CD1c-positive myeloid dendritic cell (primary cell): ENCODE measurements around the gene FAM163A.
A peak's percentile ranks its signal among the peaks of the same experiment; 100 is the strongest.
"Not testable (repeated sequence)": the region's sequence is repeated elsewhere in the genome, so short reads cannot be mapped to it uniquely, and the experiment has no call there.

Experiments used
- DNase-seq: peaks from one replicate; pipeline ENCODE4 v3.0.0-alpha.2; 2016; ENCODE audit errors: extremely low spot score

The FAM163A gene

DNA sequence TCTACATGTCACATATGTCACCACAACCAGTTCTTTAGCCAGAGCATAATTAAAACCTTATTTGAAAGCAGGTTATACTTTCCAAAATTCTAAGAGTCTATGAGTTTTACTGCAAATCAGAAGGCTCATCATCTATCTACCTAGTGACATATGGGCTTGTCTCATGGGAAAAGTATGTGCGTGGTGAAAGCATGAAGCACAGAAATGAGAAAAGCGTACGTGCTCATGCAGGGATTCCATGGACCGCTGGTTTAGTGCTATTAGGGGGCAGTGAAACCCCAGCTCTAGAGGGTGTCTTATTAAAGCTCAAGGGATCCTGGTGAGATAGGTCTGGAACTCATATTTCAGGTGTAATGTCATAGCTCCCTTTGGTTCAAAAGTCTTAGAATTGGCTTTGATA is 50.2 kb downstream of the FAM163A start:
- no peak for DNase-seq

GRCh38 chr1:179794146-179794545 is 51.1 kb downstream of the FAM163A start:
- DNase-seq = no peak

GRCh38 chr1:179794669-179795068 is 51.6 kb downstream of the FAM163A start:
- DNase-seq = no peak

DNA sequence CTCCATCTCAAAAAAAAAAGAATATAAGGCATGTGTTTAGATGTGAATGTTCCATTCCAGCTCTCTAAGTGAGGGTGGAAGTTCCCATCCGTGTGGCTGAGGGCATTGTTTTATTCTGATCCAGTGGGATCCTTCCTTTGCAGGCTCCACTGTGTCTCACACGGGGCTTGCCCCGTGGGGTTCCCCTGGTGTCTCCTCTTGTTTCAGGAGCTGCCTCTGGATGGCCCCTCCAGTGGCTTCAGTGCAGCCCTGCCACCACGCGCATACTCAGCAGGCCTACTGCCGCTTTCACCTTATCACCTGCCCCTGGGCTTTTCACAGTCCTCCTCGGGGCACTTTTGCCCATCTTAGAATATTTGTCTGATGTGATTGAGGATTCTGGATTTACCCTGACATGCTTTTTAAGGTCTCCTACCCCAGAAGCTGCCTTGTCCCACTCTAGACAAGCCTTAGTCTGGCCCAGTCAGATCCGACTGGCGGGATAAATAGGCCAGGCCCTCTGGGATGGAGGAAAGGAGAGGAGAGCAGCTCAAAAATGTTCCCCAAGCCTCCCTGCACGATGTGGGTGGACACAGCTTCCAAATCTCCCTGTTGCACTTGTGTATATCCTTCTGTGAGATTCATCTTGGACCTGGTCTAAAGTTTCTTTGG is 55.2 kb downstream of the FAM163A start:
- DNase-seq = no peak

- DNase-seq = no peak
Observed at GRCh38 chr1:179798864-179799516, 55.9 kb downstream of the FAM163A start.

GRCh38 chr1:179800481-179800880 is 57.4 kb downstream of the FAM163A start:
- no peak for DNase-seq

DNA sequence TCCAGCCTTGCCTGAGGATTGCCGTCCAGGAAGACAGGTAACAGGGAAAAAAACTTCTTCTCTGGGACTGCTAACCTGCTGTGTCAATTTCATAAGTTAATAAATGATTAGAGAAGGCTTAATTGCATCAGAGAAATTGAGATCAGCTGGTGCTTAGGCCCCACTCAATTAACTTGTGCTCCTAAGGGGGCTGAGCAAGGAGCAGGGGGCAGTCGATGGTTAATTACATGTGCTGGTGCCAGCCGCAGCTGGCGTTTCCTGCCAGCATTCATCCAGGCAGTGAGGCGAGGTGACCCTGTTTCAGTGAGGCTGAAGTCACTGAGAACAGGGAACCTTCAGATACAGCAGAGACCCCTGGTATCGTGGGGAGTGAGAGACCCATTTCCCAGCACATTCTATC is 60.0 kb downstream of the FAM163A start:
- DNase-seq = no peak

DNA sequence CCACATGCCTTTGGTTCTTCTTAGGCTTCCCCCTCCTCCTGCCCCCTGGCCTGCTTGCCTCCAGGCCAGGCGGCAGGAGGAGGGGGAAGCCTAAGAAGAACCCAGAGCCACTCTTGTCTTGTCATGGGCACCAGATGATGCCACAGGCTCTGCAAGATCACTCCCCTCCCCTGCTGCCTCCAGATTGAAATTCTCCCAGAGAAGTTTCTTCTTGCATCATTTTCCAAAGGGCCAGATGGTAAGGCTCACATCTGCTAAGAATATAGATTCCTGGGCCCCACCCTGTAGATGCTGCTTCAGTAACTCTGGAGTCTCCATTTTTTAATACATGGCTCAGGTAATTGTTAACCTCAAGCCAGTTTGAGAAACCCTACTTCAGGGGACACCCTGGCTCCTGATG is 60.8 kb downstream of the FAM163A start:
- DNase-seq = no peak

DNA sequence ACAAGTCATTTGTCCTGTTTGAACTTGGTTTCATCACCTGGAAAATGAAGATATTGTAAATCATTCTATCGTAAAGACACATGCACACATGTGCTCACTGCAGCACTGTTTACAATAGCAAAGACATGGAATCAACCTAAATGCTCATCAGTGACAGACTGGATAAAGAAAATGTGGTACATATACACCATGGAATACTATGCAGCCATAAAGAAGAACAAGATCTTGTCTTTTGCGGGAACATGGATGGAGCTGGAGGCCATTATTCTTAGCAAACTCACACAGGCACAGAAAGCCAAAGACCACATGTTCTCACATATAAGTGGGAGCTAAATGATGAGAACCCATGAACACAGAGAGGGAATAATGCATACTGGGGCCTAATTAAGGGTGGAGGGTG is 61.3 kb downstream of the FAM163A start:
- not testable (repeated sequence) for DNase-seq

- no peak for DNase-seq
Observed at GRCh38 chr1:179805291-179806195, 62.5 kb downstream of the FAM163A start.

GRCh38 chr1:179806333-179806732 is 63.2 kb downstream of the FAM163A start:
- no peak for DNase-seq

DNA sequence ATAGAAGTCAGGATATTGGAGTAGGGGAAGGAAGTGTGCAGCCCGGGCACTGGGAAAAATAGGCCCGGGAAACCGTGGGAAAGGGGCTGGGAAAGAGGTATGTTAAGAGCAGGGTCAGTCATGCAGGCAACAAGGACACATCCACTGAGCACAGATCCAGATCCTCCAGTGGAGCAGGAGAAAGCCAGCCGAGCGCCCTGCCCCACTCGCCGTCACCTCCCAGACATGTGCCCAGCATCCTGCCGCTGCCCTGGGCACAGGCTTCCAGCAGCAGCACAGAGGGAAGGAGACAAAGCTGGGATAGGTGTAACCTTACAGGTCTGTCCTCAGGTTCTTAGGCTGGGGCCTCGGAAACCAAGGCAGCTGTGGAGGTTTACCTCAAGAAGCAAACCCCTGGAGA is 64.2 kb downstream of the FAM163A start:
- no peak for DNase-seq

DNA sequence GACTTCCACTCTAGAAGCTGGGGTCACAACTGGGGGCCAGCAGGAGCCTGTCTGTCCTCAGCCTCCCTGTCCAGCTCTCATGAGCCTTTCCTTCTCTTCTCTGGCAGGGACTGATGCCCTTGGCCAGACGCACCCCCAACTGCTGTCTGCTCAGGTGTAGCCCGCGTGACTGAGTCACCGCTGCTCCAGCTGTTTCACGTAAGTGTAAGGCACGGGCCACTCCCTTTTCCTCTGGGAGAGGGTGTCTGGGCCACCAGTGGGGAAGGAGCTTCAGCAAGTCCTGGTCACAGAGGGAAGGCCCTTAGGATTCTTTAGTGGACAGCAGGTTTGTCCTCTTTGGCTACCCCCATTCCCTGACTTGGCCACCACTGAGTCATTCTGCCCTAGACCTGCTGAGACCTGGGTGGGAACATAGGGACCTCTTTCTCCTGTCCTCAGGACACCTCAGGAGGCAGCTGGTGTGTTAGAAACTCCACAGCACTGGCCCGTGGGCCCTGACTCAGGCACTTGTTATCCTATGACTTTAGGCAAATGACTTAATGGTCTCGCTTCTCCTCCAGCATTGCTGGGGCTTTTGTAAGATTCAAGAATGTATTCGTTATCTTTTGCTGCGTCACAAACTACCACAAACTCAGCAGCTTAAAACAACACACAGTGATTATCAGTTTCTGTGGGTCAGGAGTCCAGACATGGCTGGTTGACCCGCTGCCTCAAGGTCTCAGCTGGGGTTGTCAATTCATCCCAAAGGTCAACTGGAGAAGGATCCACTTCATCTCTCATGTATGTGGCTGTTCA is 64.8 kb downstream of the FAM163A start:
- no peak for DNase-seq

GRCh38 chr1:179808503-179808902 is 65.4 kb downstream of the FAM163A start:
- DNase-seq = no peak

GRCh38 chr1:179809506-179810366 is 66.6 kb downstream of the FAM163A start:
- DNase-seq = peak; percentile 76

DNA sequence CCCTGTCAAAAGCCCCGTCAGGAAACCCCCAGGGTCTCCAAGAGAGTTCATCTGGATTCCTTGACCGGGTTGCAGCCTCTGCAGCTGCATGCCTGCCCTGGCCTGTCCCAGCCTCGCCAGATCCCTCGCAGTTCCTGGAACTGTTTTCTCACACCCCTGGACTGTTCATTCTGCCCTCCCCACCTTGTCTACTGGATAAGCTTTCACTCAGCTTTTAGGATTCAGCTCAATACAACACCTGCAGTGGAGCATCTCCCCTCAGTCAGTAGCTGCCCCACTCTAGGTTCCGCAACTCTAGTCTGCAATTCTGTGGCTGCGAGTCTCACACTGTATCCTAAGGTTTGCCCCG is 67.2 kb downstream of the FAM163A start:
- DNase-seq = no peak

DNA sequence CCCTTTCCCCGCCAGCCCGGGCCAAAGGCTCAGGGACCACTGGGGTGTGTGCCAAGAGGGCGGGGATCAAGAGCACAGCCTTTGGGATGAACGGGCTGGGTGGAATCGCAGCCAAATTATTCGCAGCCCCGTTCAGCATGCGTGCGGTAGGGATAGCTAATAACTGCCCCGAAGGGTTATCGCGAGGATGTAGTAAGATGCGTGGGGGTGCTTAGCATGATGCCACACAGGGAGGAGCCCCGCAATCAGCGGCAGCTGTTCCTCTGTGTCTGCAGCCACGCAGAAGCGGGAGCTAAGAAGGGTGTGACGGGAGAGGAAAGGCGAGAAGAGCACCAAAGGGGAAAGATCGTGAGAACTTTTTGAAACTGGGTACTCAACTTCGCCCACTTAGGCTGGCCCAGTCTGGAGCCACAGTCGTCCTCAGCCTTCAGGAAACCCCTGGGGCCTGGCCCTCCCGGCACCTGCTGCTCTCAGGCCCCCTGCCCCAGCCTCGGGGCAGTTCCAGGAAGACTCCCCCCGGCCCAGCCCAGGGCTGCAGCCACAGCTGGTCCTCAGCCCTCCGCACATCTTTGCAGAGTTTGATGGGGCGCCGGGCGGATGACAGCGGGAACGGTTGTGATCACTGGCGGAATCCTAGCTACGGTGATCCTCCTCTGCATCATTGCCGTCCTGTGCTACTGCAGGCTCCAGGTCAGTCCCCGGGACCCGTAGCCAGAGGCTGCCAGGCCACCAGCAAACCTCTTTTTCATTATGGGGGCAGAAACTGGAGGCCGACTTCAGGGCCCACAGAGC is 69.6 kb downstream of the FAM163A start:
- DNase-seq = no peak

DNA sequence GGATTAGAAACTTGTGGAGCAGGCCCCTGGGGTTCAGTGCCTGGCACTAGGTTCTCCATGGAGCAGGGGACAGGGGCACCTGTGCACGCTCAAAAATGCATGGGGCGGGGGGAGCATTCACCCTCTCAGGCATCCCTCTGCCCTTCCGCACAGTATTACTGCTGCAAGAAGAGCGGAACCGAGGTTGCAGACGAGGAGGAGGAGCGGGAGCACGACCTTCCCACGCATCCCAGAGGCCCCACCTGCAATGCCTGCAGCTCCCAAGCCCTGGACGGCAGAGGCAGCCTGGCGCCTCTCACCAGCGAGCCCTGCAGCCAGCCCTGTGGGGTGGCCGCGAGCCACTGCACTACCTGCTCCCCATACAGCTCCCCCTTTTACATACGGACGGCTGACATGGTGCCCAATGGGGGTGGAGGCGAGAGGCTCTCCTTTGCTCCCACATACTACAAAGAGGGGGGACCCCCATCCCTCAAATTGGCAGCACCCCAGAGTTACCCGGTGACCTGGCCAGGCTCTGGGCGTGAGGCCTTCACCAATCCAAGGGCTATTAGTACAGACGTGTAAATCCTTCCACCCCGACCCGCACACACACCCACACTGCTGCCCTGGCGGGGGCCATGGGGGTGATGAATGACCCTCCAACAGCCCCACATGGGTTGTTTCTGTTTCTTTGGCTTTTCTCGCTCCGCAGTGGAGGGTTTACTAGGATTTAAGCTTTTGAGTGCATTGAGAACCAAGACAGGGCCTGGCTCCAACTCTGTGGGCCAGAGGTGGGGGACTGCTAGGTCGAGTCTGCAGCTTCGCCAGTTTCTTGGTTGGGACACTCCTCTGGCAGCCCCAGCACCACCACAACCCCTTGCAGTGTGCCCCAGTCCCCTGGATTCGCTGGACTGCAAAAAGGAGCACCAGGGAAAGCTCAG is 70.8 kb downstream of the FAM163A start:
- no peak for DNase-seq

- DNase-seq = no peak
Observed at GRCh38 chr1:179814546-179814838, 71.4 kb downstream of the FAM163A start.
